ENCODE data around the gene ALPI. TPM values are rescaled to one million over a fixed set of nuclear protein-coding genes. Genes with fewer than 3 reads are reported as not detected.

Gene ALPI
- total RNA-seq, 2 experiments from 2014 or later, result not detected

DNA sequence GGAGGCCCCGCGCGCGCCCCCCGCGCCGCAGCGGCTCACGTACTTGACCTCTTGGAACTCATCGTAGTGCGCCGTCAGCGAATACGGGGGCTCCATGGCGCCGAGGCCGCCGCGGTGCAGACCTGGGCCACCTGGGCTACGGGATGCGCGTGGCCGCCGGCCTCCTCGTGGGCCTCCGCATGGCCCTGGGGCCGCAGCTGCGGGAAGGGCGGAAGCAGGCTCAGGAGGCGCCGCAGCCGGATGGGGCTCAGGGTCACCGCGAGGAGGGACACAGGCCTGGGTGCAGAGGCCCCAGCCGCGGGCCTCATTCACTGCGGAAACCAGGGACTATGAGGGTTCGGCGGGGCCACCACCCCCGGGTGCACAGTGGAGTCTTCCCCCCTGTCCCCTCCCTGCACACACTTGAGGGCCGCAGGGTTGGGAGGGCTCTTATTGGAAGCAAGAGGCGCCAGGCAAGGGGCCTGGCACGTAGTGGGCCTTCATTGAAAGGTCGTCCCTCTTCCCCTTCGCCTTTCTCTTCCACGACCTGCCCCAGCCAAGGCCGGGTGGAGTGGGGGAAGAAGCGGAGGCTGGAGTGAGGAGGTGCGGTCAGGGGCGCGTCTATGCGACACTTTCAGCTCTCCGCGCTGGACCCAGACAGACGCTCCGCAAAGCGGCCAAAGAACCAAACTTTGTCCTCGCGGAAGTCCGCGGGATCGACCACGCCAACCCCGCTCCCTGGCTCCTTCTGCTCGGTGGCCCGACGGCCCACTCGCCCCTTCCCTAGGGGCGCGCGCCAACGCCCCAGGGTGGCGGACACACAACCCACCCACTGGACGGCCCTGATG lies 30.8 kb downstream of the ALPI start:
- POLR2A ChIA-PET, result no interaction called here
- intact Hi-C loops (cut with micrococcal nuclease), result no loop called here

GRCh38 chr2:232487385-232488096 lies 31.6 kb downstream of the ALPI start, which contains the start of gene ECEL1:
Gene ECEL1, minus strand, starts transcription at chr2:232487834. Its CDS starts 1,181 bp downstream, at chr2:232486653.
- H3K27ac Mint-ChIP-seq, result no peak within 1 kb of the TSS
- no peaks in the 10 kb centered on the region for H3K9me3 Mint-ChIP-seq
- peaks cover 8% of the 10 kb centered on the region for H3K4me1 Mint-ChIP-seq (ENCODE audit: low read depth)
- no peak within 1 kb of the TSS for H3K4me3 Mint-ChIP-seq
- intact Hi-C loops (cut with micrococcal nuclease), result no loop called here
- no peak for DNase-seq
- H3K36me3 Mint-ChIP-seq, result no peaks in the 10 kb centered on the region
- ChIA-PET POLR2A (no interaction called here), CTCF (no interaction called here)
- H3K27me3 Mint-ChIP-seq, result peaks cover 52% of the 10 kb centered on the region

More for the DNA sequence above, 30.8 kb downstream of the ALPI start:
- Mint-ChIP-seq H3K4me3 (no peak overlapping the region), H3K36me3 (no peaks in the 10 kb centered on the region), H3K27ac (no peak overlapping the region), H3K9me3 (no peaks in the 10 kb centered on the region), H3K4me1 (ENCODE audit: low read depth) (peaks cover 8% of the 10 kb centered on the region), H3K27me3 (peaks cover 52% of the 10 kb centered on the region)
- CTCF ChIA-PET, result no interaction called here
- no peak for DNase-seq

- Mint-ChIP-seq H3K27me3 (peaks cover 48% of the 10 kb centered on the region), H3K27ac (no peak overlapping the region), H3K36me3 (no peaks in the 10 kb centered on the region), H3K9me3 (no peaks in the 10 kb centered on the region), H3K4me1 (ENCODE audit: low read depth) (peaks cover 8% of the 10 kb centered on the region), H3K4me3 (no peak overlapping the region)
- no peak for DNase-seq
- intact Hi-C loops (cut with micrococcal nuclease), result no loop called here
- ChIA-PET CTCF (no interaction called here), POLR2A (no interaction called here)
Measured at GRCh38 chr2:232488097-232488711, 32.3 kb downstream of the ALPI start.

GRCh38 chr2:232488721-232489300 lies 32.9 kb downstream of the ALPI start:
- Mint-ChIP-seq H3K4me3 (no peak overlapping the region), H3K4me1 (ENCODE audit: low read depth) (peaks cover 8% of the 10 kb centered on the region), H3K9me3 (no peaks in the 10 kb centered on the region), H3K27me3 (peaks cover 48% of the 10 kb centered on the region), H3K27ac (no peak overlapping the region), H3K36me3 (no peaks in the 10 kb centered on the region)
- POLR2A ChIA-PET, result no interaction called here
- DNase-seq, result no peak
- intact Hi-C loops (cut with micrococcal nuclease), result no loop called here
- CTCF ChIA-PET, result no interaction called here

GRCh38 chr2:232489516-232490220 lies 33.7 kb downstream of the ALPI start:
- Mint-ChIP-seq H3K27ac (no peak overlapping the region), H3K36me3 (no peaks in the 10 kb centered on the region), H3K4me1 (ENCODE audit: low read depth) (peaks cover 8% of the 10 kb centered on the region), H3K4me3 (no peak overlapping the region), H3K27me3 (peaks cover 40% of the 10 kb centered on the region), H3K9me3 (no peaks in the 10 kb centered on the region)
- ChIA-PET POLR2A (no interaction called here), CTCF (interaction anchor here (0.7 to 1.4 kb wide), 2 partner anchors 33 to 43 kb away, joined by 3 to 4 read pairs; no protein-coding TSS in a partner anchor)
- DNase-seq, result no peak
- intact Hi-C loops (cut with micrococcal nuclease), result no loop called here

GRCh38 chr2:232490221-232491138 lies 34.5 kb downstream of the ALPI start:
- H3K4me1 Mint-ChIP-seq (ENCODE audit: low read depth), result peaks cover 4% of the 10 kb centered on the region
- H3K36me3 Mint-ChIP-seq, result no peaks in the 10 kb centered on the region
- ChIA-PET CTCF (interaction anchor here (0.7 to 1.4 kb wide), 2 partner anchors 32 to 43 kb away, joined by 3 to 4 read pairs; no protein-coding TSS in a partner anchor), POLR2A (no interaction called here)
- H3K27me3 Mint-ChIP-seq, result peaks cover 32% of the 10 kb centered on the region
- no peak for DNase-seq
- no peak overlapping the region for H3K4me3 Mint-ChIP-seq
- intact Hi-C loops (cut with micrococcal nuclease), result no loop called here
- H3K27ac Mint-ChIP-seq, result no peak overlapping the region
- no peaks in the 10 kb centered on the region for H3K9me3 Mint-ChIP-seq

DNA sequence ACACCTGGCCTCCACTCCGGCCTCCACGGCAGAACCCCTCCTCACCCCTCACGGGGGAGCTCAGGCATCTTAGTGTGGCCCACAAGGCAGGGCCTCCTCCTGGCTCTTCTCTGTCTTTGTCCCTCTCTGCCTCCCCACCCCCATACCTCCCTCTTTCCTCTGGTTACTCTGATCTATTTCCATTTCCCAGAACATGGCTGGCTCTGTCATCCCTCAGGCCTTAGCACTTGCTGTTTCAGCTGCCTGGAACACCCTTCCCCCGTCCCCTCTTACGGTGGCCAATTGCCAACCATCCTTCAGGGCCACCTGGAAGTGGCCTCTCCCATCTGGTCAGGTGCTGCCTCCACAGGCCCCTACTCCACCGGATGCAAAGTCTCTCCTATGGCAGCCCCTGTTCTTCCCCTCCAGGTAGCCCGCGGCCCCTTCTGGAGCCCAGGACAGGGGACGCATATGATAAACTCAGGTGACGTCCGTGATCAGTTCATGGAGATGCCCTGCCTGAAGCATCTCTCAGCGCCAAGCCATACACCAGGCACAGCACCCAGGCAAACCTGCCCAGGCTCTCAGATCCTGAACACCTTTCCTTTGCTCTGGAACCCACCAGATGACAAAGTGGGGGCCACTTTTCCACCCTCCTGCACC lies 35.3 kb downstream of the ALPI start:
- peaks cover 32% of the 10 kb centered on the region for H3K27me3 Mint-ChIP-seq
- no peaks in the 10 kb centered on the region for H3K9me3 Mint-ChIP-seq
- ChIA-PET CTCF (no interaction called here), POLR2A (no interaction called here)
- no peak for DNase-seq
- peaks cover 4% of the 10 kb centered on the region for H3K4me1 Mint-ChIP-seq (ENCODE audit: low read depth)
- intact Hi-C loops (cut with micrococcal nuclease), result no loop called here
- H3K4me3 Mint-ChIP-seq, result no peak overlapping the region
- no peaks in the 10 kb centered on the region for H3K36me3 Mint-ChIP-seq
- H3K27ac Mint-ChIP-seq, result no peak overlapping the region

DNA sequence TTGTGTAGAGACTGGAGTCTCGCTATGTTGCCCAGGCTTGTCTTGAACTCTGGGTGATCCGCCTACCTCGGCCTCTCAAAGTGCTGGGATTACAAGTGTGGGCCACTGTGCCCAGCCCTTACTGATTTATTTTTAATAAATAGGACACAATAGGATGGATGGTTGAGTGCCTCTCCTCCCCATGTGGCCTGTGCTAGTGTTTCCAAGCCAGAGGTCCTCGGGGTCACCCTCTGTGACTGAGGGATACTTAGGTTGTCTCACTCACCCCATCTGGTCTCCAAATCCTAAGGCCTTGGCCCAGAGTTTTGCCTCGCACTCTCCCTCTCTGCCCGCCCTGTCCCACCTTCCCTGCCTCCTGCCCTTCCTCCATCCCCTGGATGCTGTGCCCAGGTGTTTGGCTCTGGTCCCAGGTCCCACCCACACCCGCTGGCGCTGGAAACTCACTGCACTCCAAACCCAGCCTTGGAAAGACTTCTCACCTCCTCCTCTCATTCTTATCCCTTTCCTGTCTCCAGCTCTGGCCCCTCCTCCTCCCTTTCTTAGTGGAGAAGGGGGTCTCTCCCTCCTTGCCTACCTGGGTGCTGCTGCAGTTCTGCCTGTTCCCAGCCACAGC lies 36.4 kb downstream of the ALPI start:
- Mint-ChIP-seq H3K36me3 (no peaks in the 10 kb centered on the region), H3K4me1 (ENCODE audit: low read depth) (no peaks in the 10 kb centered on the region), H3K27ac (no peak overlapping the region), H3K9me3 (no peaks in the 10 kb centered on the region), H3K27me3 (peaks cover 26% of the 10 kb centered on the region), H3K4me3 (no peak overlapping the region)
- intact Hi-C loops (cut with micrococcal nuclease), result no loop called here
- no peak for DNase-seq
- CTCF ChIA-PET, result no interaction called here
- POLR2A ChIA-PET, result no interaction called here

DNA sequence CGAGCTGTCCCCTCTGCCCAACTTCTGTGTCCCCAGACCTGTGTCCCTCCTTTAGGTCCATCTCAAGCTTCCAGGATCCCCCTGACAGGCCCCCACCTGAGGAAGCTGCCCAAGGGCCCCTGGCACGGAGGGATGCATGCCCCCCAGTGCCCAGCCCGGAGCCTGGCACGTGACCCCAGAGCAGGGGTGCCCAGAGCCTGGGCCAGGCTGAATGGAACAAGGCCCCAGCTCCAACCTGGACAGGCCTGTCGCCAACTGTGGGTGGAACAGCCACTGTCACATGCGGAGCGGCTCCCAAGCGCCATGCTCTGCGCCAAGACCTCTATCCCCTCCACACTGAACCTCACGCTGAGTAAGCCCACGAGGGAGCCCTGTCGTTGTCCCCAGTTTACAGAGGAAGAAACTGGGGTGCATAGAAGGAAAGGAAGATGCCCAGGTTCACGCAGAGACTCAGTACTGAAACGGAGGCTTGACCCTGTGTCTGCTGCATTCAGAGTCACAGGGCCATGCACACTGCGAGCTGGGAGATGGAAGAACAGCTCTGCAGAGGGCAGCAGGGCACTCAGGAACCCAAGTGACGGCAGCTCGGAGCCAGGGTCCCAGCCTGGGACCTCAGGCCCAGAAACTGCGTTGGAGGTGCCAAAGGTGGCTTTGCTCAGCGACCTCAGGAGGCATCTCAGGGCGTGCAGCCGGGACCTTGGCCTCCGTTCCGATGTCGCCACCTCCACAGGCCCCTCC lies 37.2 kb downstream of the ALPI start:
- Mint-ChIP-seq H3K27ac (no peak overlapping the region), H3K4me3 (no peak overlapping the region), H3K27me3 (peaks cover 24% of the 10 kb centered on the region), H3K36me3 (no peaks in the 10 kb centered on the region), H3K9me3 (no peaks in the 10 kb centered on the region), H3K4me1 (ENCODE audit: low read depth) (no peaks in the 10 kb centered on the region)
- intact Hi-C loops (cut with micrococcal nuclease), result no loop called here
- no peak for DNase-seq
- ChIA-PET CTCF (no interaction called here), POLR2A (no interaction called here)

DNA sequence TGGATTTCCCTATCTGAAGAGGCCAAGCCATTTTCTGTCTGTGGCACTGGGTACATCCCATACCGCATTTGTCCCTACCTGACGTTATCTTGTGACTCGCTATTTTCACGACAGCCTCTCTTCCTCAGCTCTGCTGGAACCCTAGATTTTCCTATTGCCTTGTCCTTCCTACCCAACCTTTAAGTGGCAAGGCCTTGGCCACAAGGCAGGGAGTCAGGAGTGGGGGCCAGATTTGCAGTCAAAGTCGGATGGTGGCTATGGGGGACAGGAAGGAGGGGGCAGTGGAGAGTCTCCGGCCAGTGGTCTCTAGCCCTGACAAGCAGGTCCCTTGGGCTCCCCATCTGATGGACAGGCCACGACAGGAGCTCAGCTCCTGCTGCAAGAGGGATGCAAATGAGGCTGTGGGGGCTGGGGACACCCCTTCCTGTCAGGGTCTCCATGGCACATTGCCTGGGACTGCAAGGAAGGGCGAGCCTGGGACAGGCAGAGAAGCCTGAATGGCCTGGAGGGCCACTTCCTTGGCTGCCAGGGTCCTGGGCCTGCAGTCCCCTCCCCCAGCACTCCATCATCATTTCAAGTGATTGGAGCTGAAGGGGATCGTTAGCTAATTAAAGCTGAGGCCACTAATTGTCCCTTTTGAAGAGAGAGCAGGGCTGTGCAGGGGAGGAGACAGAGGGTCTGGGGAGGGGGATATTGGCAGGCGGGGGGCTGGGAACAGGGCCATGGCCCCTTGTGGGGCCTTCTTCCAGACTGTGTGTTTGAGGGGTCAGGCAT lies 37.9 kb downstream of the ALPI start:
- peaks cover 16% of the 10 kb centered on the region for H3K27me3 Mint-ChIP-seq
- no peaks in the 10 kb centered on the region for H3K9me3 Mint-ChIP-seq
- no peak for DNase-seq
- no peak overlapping the region for H3K4me3 Mint-ChIP-seq
- intact Hi-C loops (cut with micrococcal nuclease), result no loop called here
- ChIA-PET CTCF (no interaction called here), POLR2A (no interaction called here)
- no peaks in the 10 kb centered on the region for H3K36me3 Mint-ChIP-seq
- no peaks in the 10 kb centered on the region for H3K4me1 Mint-ChIP-seq (ENCODE audit: low read depth)
- no peak overlapping the region for H3K27ac Mint-ChIP-seq
